Naive thymus-derived CD8-positive, alpha-beta T cell (primary cell): ENCODE measurements around the gene ABHD15. TPM values are rescaled to one million over a fixed set of nuclear protein-coding genes. Genes with fewer than 3 reads are reported as not detected.
A peak's percentile ranks its signal among the peaks of the same experiment; 100 is the strongest.

ENCODE experiments used
- ATAC-seq, 2 donors: fragments of 150-1000 bp; cut with Tn5 transposase in 1 of 2; sonication (Bioruptor Pico), chemical (Tn5 transposase) in 1 of 2; 1 replicate in 1 of 2; 2 replicates in 1 of 2; pipeline ENCODE4 v1.10.0; 2021; ENCODE audit warnings: mild to moderate bottlenecking in 2 of 2, moderate library complexity in 2 of 2
- POLR2A ChIA-PET: fragments of 350-600 bp; sonication (Branson Sonifier 250); formaldehyde crosslinking; loops from one replicate; lab custom pipeline; 2021; ENCODE audit warnings: antibody characterized with exemption; lab: Charles Lee
- DNase-seq, 10 donors: peaks; one replicate each; pipeline versions ENCODE4 v3.0.0 to v3.0.0-alpha.2; 2020 to 2022
- H3K27ac Mint-ChIP-seq, 10 donors: one replicate each; pipeline ENCODE4 v1.8.0; 2020 to 2022; ENCODE audit warnings: mild to moderate bottlenecking in 10 of 10, mixed read lengths in 10 of 10, moderate library complexity in 4 of 10, inconsistent platforms in 1 of 10
- H3K27me3 Mint-ChIP-seq, 5 donors: one replicate each; pipeline ENCODE4 v1.8.0; 2021 to 2022; ENCODE audit warnings: mixed read lengths in 5 of 5
- H3K36me3 Mint-ChIP-seq, 3 donors: one replicate each; pipeline ENCODE4 v1.8.0; 2020 to 2022; ENCODE audit warnings: mixed read lengths in 3 of 3, mild to moderate bottlenecking in 2 of 3, inconsistent platforms in 1 of 3
- H3K4me1 Mint-ChIP-seq, 4 donors: one replicate each; pipeline ENCODE4 v1.8.0; 2021 to 2022; ENCODE audit warnings: mixed read lengths in 4 of 4
- H3K4me3 Mint-ChIP-seq, 10 donors: one replicate each; pipeline ENCODE4 v1.8.0; 2020 to 2022; ENCODE audit warnings: mild to moderate bottlenecking in 10 of 10, mixed read lengths in 10 of 10, moderate library complexity in 6 of 10, inconsistent platforms in 1 of 10
- H3K9me3 Mint-ChIP-seq, 9 donors: one replicate each; pipeline ENCODE4 v1.8.0; 2020 to 2022; ENCODE audit warnings: mixed read lengths in 9 of 9, mild to moderate bottlenecking in 3 of 9, inconsistent platforms in 1 of 9, moderate library complexity in 1 of 9
- polyA plus RNA-seq, 3 donors: library from polyadenylated mRNA; unstranded; fragments of 300-500 nt; fragmentation: Illumina TruSeq; gene quantifications; one replicate each; pipeline ENCODE4 v1.2.3, GENCODE V29; 2021
- total RNA-seq, 8 experiments: library from RNA in 2 of 8; stranded (reverse) in 2 of 8; gene quantifications; one replicate each; pipeline ENCODE4 v1.2.3 and lab custom pipeline; 2021 to 2026

ABHD15 gene
- total and polyA plus RNA-seq, 5 experiments from 2014 or later: 4.2 to 13.8 (median 8.9) TPM

- POLR2A ChIA-PET: interaction anchor here (1.4 to 7.2 kb wide), 2 partner anchors 8 to 44 kb away, joined by 4 to 70 read pairs; no protein-coding TSS in a partner anchor
- H3K36me3 Mint-ChIP-seq: peaks cover 0 to 27% (median 2%) of the 10 kb centered on the region in 3 donors
- no peak for DNase-seq
- no peaks in the 10 kb centered on the region for H3K9me3 Mint-ChIP-seq
- H3K4me1 Mint-ChIP-seq: peaks cover 17 to 41% (median 21%) of the 10 kb centered on the region in 4 donors
- no peak overlapping the region for H3K4me3 Mint-ChIP-seq
- H3K27ac Mint-ChIP-seq: peak overlapping the region in 2 of 10 donors; percentile 19 to 65
- no peak for ATAC-seq
- H3K27me3 Mint-ChIP-seq: no peaks in the 10 kb centered on the region
These were observed 4.6 kb upstream of the ABHD15 start for GRCh38 chr17:29571486-29571882.

GRCh38 chr17:29570521-29570920 is 3.7 kb upstream of the ABHD15 start:
- Mint-ChIP-seq H3K27ac (peak overlapping the region in 6 of 10 donors; percentile 3 to 89 (median 68)), H3K36me3 (peaks cover 0 to 21% (median 2%) of the 10 kb centered on the region in 3 donors), H3K4me3 (peak overlapping the region; percentile 6 to 70 (median 42)), H3K4me1 (peaks cover 23 to 48% (median 28%) of the 10 kb centered on the region in 4 donors), H3K27me3 (no peaks in the 10 kb centered on the region), H3K9me3 (no peaks in the 10 kb centered on the region)
- ATAC-seq (no peak), DNase-seq (no peak)
- POLR2A ChIA-PET: interaction anchor here (0.7 to 7.2 kb wide), 4 partner anchors 9 to 201 kb away, joined by 3 to 70 read pairs (median 12); partner anchors contain the start of gene ANKRD13B

- H3K4me1 Mint-ChIP-seq: peaks cover 24 to 47% (median 34%) of the 10 kb centered on the region in 4 donors
- no peaks in the 10 kb centered on the region for H3K9me3 Mint-ChIP-seq
- H3K27me3 Mint-ChIP-seq: no peaks in the 10 kb centered on the region
- ATAC-seq (no peak), DNase-seq (no peak)
- peak overlapping the region in 9 of 10 donors; percentile 31 to 92 (median 83) for H3K27ac Mint-ChIP-seq
- POLR2A ChIA-PET: interaction anchor here (0.6 to 7.2 kb wide), 7 partner anchors 11 to 361 kb away, joined by 3 to 70 read pairs (median 12); partner anchors contain the start of genes ANKRD13B and SSH2
- H3K36me3 Mint-ChIP-seq: peaks cover 0 to 11% (median under 1%) of the 10 kb centered on the region in 3 donors
- H3K4me3 Mint-ChIP-seq: peak overlapping the region; percentile 79 to 91 (median 88)
These were observed 2.6 kb upstream of the ABHD15 start for GRCh38 chr17:29569245-29569950.

- Mint-ChIP-seq H3K4me3 (peak within 1 kb of the TSS; percentile 91 to 99 (median 96)), H3K27ac (peak within 1 kb of the TSS; percentile 76 to 99 (median 95)), H3K36me3 (peaks cover 0 to 6% (median 0%) of the 10 kb centered on the region in 3 donors), H3K4me1 (peaks cover 28 to 41% (median 39%) of the 10 kb centered on the region in 4 donors), H3K9me3 (no peaks in the 10 kb centered on the region), H3K27me3 (no peaks in the 10 kb centered on the region)
- POLR2A ChIA-PET: interaction anchor here (1.0 to 7.2 kb wide), 15 partner anchors 8 to 362 kb away, joined by 3 to 70 read pairs (median 5); partner anchors contain the start of genes ANKRD13B, NUFIP2, SSH2 and TAOK1
- DNase-seq (peak; percentile 72 to 93 (median 83)), ATAC-seq (peak; percentile 65 to 66)
These were observed 1.8 kb upstream of the ABHD15 start, which contains the start of gene TP53I13 for GRCh38 chr17:29568331-29569244. TSS of gene TP53I13 (plus strand) at chr17:29568701. CDS start at chr17:29568759, 58 bp downstream.

GRCh38 chr17:29567554-29568330 is 905 bp upstream of the ABHD15 start:
- POLR2A ChIA-PET: interaction anchor here (1.1 to 7.2 kb wide), 16 partner anchors 8 to 363 kb away, joined by 3 to 70 read pairs (median 5); partner anchors contain the start of genes ANKRD13B, NUFIP2, SSH2 and TAOK1
- peak overlapping the region; percentile 91 to 99 (median 96) for H3K4me3 Mint-ChIP-seq
- no peaks in the 10 kb centered on the region for H3K27me3 Mint-ChIP-seq
- ATAC-seq (peak; percentile 64 to 71), DNase-seq (peak; percentile 56 to 84 (median 68))
- peak overlapping the region; percentile 76 to 99 (median 95) for H3K27ac Mint-ChIP-seq
- H3K4me1 Mint-ChIP-seq: peaks cover 27 to 41% (median 37%) of the 10 kb centered on the region in 4 donors
- H3K9me3 Mint-ChIP-seq: no peaks in the 10 kb centered on the region
- no peaks in the 10 kb centered on the region for H3K36me3 Mint-ChIP-seq

GRCh38 chr17:29567304-29567553 is 392 bp upstream of the ABHD15 start:
- POLR2A ChIA-PET: interaction anchor here (0.9 to 7.2 kb wide), 17 partner anchors 9 to 427 kb away, joined by 3 to 70 read pairs (median 4); partner anchors contain the start of genes ANKRD13B, NUFIP2, SSH2 and TAOK1
- Mint-ChIP-seq H3K4me3 (peak overlapping the region; percentile 74 to 99 (median 96)), H3K27me3 (no peaks in the 10 kb centered on the region), H3K36me3 (no peaks in the 10 kb centered on the region), H3K9me3 (no peaks in the 10 kb centered on the region), H3K4me1 (peaks cover 27 to 44% (median 42%) of the 10 kb centered on the region in 4 donors), H3K27ac (peak overlapping the region in 4 of 10 donors; percentile 41 to 86 (median 76))
- peak in 1 of 10 donors; percentile 50 for DNase-seq
- peak; percentile 2 to 3 for ATAC-seq

- Mint-ChIP-seq H3K27ac (peak overlapping the region; percentile 72 to 90 (median 81)), H3K9me3 (no peaks in the 10 kb centered on the region), H3K27me3 (no peaks in the 10 kb centered on the region), H3K4me3 (peak overlapping the region; percentile 78 to 93 (median 90)), H3K36me3 (no peaks in the 10 kb centered on the region), H3K4me1 (peaks cover 24 to 56% (median 46%) of the 10 kb centered on the region in 4 donors)
- POLR2A ChIA-PET: interaction anchor here (1.3 to 7.2 kb wide), 6 partner anchors 9 to 365 kb away, joined by 3 to 70 read pairs (median 16); partner anchors contain the start of genes ANKRD13B and SSH2
- peak; percentile 13 to 31 for ATAC-seq
- DNase-seq: peak in 7 of 10 donors; percentile 31 to 52 (median 46)
These were observed 979 bp downstream of the ABHD15 start for GRCh38 chr17:29565643-29566472.

- POLR2A ChIA-PET: no interaction called here
- H3K27me3 Mint-ChIP-seq: no peaks in the 10 kb centered on the region
- H3K9me3 Mint-ChIP-seq: no peaks in the 10 kb centered on the region
- H3K4me1 Mint-ChIP-seq: peaks cover 16 to 59% (median 34%) of the 10 kb centered on the region in 4 donors
- H3K4me3 Mint-ChIP-seq: peak overlapping the region in 4 of 10 donors; percentile 20 to 48 (median 36)
- peak overlapping the region in 4 of 10 donors; percentile 26 to 53 (median 32) for H3K27ac Mint-ChIP-seq
- DNase-seq (no peak), ATAC-seq (no peak)
- peaks cover 0 to 4% (median 0%) of the 10 kb centered on the region in 3 donors for H3K36me3 Mint-ChIP-seq
These were observed 3.0 kb downstream of the ABHD15 start for GRCh38 chr17:29563816-29564215.

GRCh38 chr17:29562615-29563014 is 4.2 kb downstream of the ABHD15 start:
- Mint-ChIP-seq H3K4me3 (peak overlapping the region in 1 of 10 donors; percentile 71), H3K9me3 (no peaks in the 10 kb centered on the region), H3K27me3 (no peaks in the 10 kb centered on the region)

More at GRCh38 chr17:29562615-29563014, 4.2 kb downstream of the ABHD15 start:
- Mint-ChIP-seq H3K27ac (peak overlapping the region in 3 of 10 donors; percentile 25 to 86 (median 79)), H3K4me1 (peaks cover 14 to 68% (median 31%) of the 10 kb centered on the region in 4 donors), H3K36me3 (peaks cover 0 to 4% (median 0%) of the 10 kb centered on the region in 3 donors)
- DNase-seq (no peak), ATAC-seq (no peak)
- POLR2A ChIA-PET: interaction anchor here (0.6 kb wide), 1 partner anchor 51 kb away, joined by 3 read pairs; no protein-coding TSS in a partner anchor
